ENCODE results near the gene KCNG2. TPM values are rescaled to one million over a fixed set of nuclear protein-coding genes. Genes with fewer than 3 reads are reported as not detected.

The KCNG2 gene
- total RNA-seq, 1 experiment from 2014 or later, result 0.14 TPM

GRCh38 chr18:79785831-79786230 lies 11.9 kb upstream of the KCNG2 start:
- DNase-seq, result no peak
- no peaks in the 10 kb centered on the region for H3K36me3 ChIP-seq (replicated peaks; ENCODE audit: control insufficient read depth, insufficient read depth, low read length)
- H3K27me3 ChIP-seq (ENCODE audit: control insufficient read depth, insufficient read depth, low read length), result peaks cover 15% of the 10 kb centered on the region; the same call in 1 of the 2 replicates
- H3K4me3 ChIP-seq (ENCODE audit: insufficient read depth, low read depth, low read length), result no peak overlapping the region

- Histone ChIP-seq H3K4me3 (ENCODE audit: insufficient read depth, low read depth, low read length) (no peak overlapping the region), H3K36me3 (replicated peaks; ENCODE audit: control insufficient read depth, insufficient read depth, low read length) (no peaks in the 10 kb centered on the region), H3K27me3 (ENCODE audit: control insufficient read depth, insufficient read depth, low read length) (peaks cover 15% of the 10 kb centered on the region; the same call in 1 of the 2 replicates)
- no peak for DNase-seq
Observed at GRCh38 chr18:79786304-79786703, 11.4 kb upstream of the KCNG2 start.

GRCh38 chr18:79786786-79787526 lies 10.8 kb upstream of the KCNG2 start:
- peak; percentile 64 for DNase-seq
- no peak overlapping the region for H3K4me3 ChIP-seq (ENCODE audit: insufficient read depth, low read depth, low read length)
- H3K27me3 ChIP-seq (ENCODE audit: control insufficient read depth, insufficient read depth, low read length), result peaks cover 15% of the 10 kb centered on the region; the same call in 1 of the 2 replicates
- H3K36me3 ChIP-seq (replicated peaks; ENCODE audit: control insufficient read depth, insufficient read depth, low read length), result no peaks in the 10 kb centered on the region

- H3K36me3 ChIP-seq (replicated peaks; ENCODE audit: control insufficient read depth, insufficient read depth, low read length), result no peaks in the 10 kb centered on the region
- peaks cover 15% of the 10 kb centered on the region; the same call in 1 of the 2 replicates for H3K27me3 ChIP-seq (ENCODE audit: control insufficient read depth, insufficient read depth, low read length)
- no peak overlapping the region for H3K4me3 ChIP-seq (ENCODE audit: insufficient read depth, low read depth, low read length)
- no peak for DNase-seq
Observed at GRCh38 chr18:79787527-79787864, 10.2 kb upstream of the KCNG2 start.

GRCh38 chr18:79787865-79788733 lies 9.6 kb upstream of the KCNG2 start:
- peak overlapping the region; percentile 19; the same call in 1 of the 2 replicates for H3K4me3 ChIP-seq (ENCODE audit: insufficient read depth, low read depth, low read length)
- H3K36me3 ChIP-seq (replicated peaks; ENCODE audit: control insufficient read depth, insufficient read depth, low read length), result no peaks in the 10 kb centered on the region
- DNase-seq, result peak; percentile 92
- H3K27me3 ChIP-seq (ENCODE audit: control insufficient read depth, insufficient read depth, low read length), result peaks cover 15% of the 10 kb centered on the region; the same call in 1 of the 2 replicates

GRCh38 chr18:79788734-79789085 lies 9.0 kb upstream of the KCNG2 start:
- H3K4me3 ChIP-seq (ENCODE audit: insufficient read depth, low read depth, low read length), result no peak overlapping the region

GRCh38 chr18:79789091-79789891 lies 8.4 kb upstream of the KCNG2 start:
- H3K36me3 ChIP-seq (replicated peaks; ENCODE audit: control insufficient read depth, insufficient read depth, low read length), result no peaks in the 10 kb centered on the region
- peak; percentile 70 for DNase-seq
- peaks cover 15% of the 10 kb centered on the region; the same call in 1 of the 2 replicates for H3K27me3 ChIP-seq (ENCODE audit: control insufficient read depth, insufficient read depth, low read length)
- H3K4me3 ChIP-seq (ENCODE audit: insufficient read depth, low read depth, low read length), result no peak overlapping the region

More at GRCh38 chr18:79788734-79789085, 9.0 kb upstream of the KCNG2 start:
- peaks cover 15% of the 10 kb centered on the region; the same call in 1 of the 2 replicates for H3K27me3 ChIP-seq (ENCODE audit: control insufficient read depth, insufficient read depth, low read length)
- no peaks in the 10 kb centered on the region for H3K36me3 ChIP-seq (replicated peaks; ENCODE audit: control insufficient read depth, insufficient read depth, low read length)
- DNase-seq, result peak; percentile 92

- Histone ChIP-seq H3K36me3 (replicated peaks; ENCODE audit: control insufficient read depth, insufficient read depth, low read length) (no peaks in the 10 kb centered on the region), H3K27me3 (ENCODE audit: control insufficient read depth, insufficient read depth, low read length) (peaks cover 15% of the 10 kb centered on the region; the same call in 1 of the 2 replicates), H3K4me3 (ENCODE audit: insufficient read depth, low read depth, low read length) (no peak overlapping the region)
- DNase-seq, result no peak
Observed at GRCh38 chr18:79789901-79790890, 7.5 kb upstream of the KCNG2 start.

GRCh38 chr18:79790996-79791972 lies 6.5 kb upstream of the KCNG2 start:
- H3K36me3 ChIP-seq (replicated peaks; ENCODE audit: control insufficient read depth, insufficient read depth, low read length), result no peaks in the 10 kb centered on the region
- no peak overlapping the region for H3K4me3 ChIP-seq (ENCODE audit: insufficient read depth, low read depth, low read length)
- no peak for DNase-seq
- H3K27me3 ChIP-seq (ENCODE audit: control insufficient read depth, insufficient read depth, low read length), result peaks cover 16% of the 10 kb centered on the region

- no peak overlapping the region for H3K4me3 ChIP-seq (ENCODE audit: insufficient read depth, low read depth, low read length)
- no peaks in the 10 kb centered on the region for H3K36me3 ChIP-seq (replicated peaks; ENCODE audit: control insufficient read depth, insufficient read depth, low read length)
- peaks cover 19% of the 10 kb centered on the region for H3K27me3 ChIP-seq (ENCODE audit: control insufficient read depth, insufficient read depth, low read length)
- DNase-seq, result no peak
Observed at GRCh38 chr18:79792096-79792987, 5.4 kb upstream of the KCNG2 start.

GRCh38 chr18:79792988-79793355 lies 4.8 kb upstream of the KCNG2 start:
- no peaks in the 10 kb centered on the region for H3K36me3 ChIP-seq (replicated peaks; ENCODE audit: control insufficient read depth, insufficient read depth, low read length)
- no peak for DNase-seq
- peaks cover 21% of the 10 kb centered on the region for H3K27me3 ChIP-seq (ENCODE audit: control insufficient read depth, insufficient read depth, low read length)
- no peak overlapping the region for H3K4me3 ChIP-seq (ENCODE audit: insufficient read depth, low read depth, low read length)

GRCh38 chr18:79794846-79795245 lies 2.9 kb upstream of the KCNG2 start:
- Histone ChIP-seq H3K27me3 (ENCODE audit: control insufficient read depth, insufficient read depth, low read length) (peaks cover 34% of the 10 kb centered on the region), H3K4me3 (ENCODE audit: insufficient read depth, low read depth, low read length) (no peak overlapping the region), H3K36me3 (replicated peaks; ENCODE audit: control insufficient read depth, insufficient read depth, low read length) (no peaks in the 10 kb centered on the region)
- DNase-seq, result no peak
